Stimulated activated CD8-positive, alpha-beta memory T cell treated with anti-CD3 and anti-CD28 coated beads, Interleukin-4, amount 100 ng/mL, for 1 hour (primary cell): ENCODE results near the gene SERPINB1.
"Not testable (repeated sequence)": the region's sequence is repeated elsewhere in the genome, so short reads cannot be mapped to it uniquely, and the experiment has no call there.

Experiments
- DNase-seq, 2 donors: peaks; one replicate each; pipeline ENCODE4 v3.0.0-alpha.2; 2020; ENCODE audit warnings: low read depth in 2 of 2, low spot score in 1 of 2

SERPINB1 gene

DNA sequence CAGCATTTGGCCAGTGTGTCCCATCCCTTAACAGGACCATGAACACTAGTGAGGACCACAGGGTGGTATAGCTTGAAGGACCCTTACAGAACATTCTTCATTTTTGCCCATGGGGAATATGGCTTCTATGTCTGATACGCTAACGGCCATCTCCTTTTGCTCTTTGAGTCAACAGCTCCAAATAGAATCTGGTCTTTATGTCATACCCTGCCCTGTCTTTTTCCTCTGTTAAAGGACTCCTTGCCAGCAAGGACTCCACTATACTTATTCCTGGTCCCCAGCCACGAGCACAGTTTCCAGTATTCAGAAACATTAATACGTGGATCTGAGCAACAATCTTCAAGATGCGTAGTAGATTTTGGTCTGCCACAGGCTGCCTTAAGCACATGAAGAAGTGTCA lies 22.5 kb downstream of the SERPINB1 start:
- DNase-seq, result no peak

DNA sequence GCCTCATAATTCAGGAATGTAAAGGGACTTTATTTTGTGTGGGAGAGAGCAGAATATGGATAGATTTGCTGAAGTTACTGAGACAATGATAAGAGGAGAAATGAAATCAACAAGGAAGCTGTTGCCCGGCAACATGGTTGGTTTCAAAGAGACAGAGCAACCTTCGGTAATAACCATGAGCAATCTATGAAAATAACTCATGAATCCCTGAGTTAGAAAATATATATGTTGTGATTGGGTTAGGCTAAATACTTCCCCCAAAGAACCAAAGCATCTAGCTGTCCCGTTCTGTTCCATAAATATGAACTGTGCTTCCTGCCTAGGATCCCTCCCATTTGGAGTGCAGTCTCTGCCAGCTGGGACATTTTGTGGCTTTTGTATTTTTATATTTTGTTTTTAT lies 23.1 kb downstream of the SERPINB1 start:
- no peak for DNase-seq

GRCh38 chr6:2817903-2818443 lies 23.7 kb downstream of the SERPINB1 start:
- no peak for DNase-seq

GRCh38 chr6:2816158-2816557 lies 25.5 kb downstream of the SERPINB1 start:
- DNase-seq, result no peak

DNA sequence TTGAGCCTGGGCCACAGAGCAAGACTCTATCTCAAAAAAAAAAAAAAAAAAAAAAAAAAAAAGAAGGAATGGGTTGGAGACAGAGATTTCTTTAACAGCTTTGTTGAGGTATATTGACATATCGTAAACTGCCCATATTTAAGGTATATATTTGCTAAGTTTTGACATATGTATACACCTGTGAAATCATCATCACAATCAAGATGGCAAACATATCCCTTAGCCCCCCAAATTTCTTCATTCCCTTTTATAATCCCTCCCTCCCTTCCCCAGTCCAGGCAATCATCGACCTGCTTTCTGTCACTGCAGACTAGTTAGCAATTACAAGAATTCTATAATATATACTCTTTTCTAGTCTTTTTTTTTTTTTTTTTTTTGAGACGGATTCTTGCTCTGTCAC lies 29.0 kb downstream of the SERPINB1 start:
- DNase-seq, result no peak

DNA sequence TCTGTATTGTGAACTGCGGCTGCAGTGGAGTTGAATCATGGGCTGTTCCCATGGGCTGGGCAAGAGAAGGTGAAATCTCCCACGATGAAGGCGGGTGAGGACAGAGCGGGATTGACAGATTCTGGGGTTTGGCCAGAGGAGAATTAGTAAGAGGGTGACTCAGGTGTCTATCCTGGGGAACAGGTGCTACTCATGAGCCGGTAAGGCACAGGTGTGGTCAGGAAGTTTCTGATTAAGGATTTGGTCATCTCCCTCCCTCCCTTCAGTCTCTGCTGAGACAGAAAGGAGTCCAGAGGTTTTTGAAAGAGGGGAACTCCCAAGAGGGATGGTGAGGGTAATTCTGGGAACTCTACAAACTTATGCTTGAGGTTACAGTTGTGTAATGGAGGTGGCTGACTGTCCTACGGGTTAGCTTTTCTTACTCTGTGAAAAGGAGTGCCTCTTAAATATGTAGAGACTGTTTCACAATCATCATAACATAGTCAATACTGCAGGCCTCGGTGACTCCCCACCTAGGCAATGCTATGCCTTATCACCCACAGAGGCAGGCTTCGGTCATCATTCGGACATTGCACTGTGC lies 31.5 kb downstream of the SERPINB1 start:
- DNase-seq, result no peak

GRCh38 chr6:2809015-2809414 lies 32.6 kb downstream of the SERPINB1 start:
- DNase-seq, result no peak

GRCh38 chr6:2807342-2808090 lies 34.1 kb downstream of the SERPINB1 start:
- no peak for DNase-seq

GRCh38 chr6:2806644-2807043 lies 35.0 kb downstream of the SERPINB1 start:
- no peak for DNase-seq

DNA sequence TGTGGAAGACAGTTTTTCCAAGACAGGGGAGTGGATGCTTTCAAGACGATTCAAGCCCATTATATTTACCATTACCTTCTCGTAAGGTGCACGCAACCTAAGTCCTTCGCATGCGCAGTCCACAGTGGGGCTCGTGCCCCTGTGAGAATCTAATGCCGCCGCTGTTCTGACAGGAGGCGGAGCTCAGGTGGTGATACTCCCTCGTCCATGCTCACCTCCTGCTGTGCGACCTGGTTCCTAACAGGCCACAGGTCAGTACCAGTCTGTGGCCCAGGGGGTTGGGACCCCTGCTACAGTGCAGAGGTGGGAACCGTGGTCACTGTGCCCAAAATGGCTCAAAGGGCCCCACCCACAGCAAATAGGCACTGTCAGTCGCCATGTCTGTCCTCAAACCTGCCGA lies 36.6 kb downstream of the SERPINB1 start:
- no peak for DNase-seq

GRCh38 chr6:2804516-2804915 lies 37.1 kb downstream of the SERPINB1 start:
- no peak for DNase-seq

GRCh38 chr6:2803731-2804429 lies 37.8 kb downstream of the SERPINB1 start:
- DNase-seq, result no peak

GRCh38 chr6:2802521-2803060 lies 39.1 kb downstream of the SERPINB1 start:
- no peak for DNase-seq

DNA sequence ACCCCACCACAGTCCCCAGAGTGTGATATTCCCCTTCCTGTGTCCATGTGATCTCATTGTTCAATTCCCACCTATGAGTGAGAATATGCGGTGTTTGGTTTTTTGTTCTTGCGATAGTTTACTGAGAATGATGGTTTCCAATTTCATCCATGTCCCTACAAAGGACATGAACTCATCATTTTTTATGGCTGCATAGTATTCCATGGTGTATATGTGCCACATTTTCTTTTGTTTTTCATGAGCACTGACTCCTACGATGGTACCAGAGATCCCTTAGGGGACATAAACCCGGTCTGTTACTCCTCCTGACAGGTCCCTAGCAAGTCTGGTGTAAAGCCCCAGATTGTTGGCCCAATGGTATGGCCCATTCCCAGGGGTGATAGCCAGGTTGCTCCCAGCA lies 40.0 kb downstream of the SERPINB1 start:
- DNase-seq, result not testable (repeated sequence)

DNA sequence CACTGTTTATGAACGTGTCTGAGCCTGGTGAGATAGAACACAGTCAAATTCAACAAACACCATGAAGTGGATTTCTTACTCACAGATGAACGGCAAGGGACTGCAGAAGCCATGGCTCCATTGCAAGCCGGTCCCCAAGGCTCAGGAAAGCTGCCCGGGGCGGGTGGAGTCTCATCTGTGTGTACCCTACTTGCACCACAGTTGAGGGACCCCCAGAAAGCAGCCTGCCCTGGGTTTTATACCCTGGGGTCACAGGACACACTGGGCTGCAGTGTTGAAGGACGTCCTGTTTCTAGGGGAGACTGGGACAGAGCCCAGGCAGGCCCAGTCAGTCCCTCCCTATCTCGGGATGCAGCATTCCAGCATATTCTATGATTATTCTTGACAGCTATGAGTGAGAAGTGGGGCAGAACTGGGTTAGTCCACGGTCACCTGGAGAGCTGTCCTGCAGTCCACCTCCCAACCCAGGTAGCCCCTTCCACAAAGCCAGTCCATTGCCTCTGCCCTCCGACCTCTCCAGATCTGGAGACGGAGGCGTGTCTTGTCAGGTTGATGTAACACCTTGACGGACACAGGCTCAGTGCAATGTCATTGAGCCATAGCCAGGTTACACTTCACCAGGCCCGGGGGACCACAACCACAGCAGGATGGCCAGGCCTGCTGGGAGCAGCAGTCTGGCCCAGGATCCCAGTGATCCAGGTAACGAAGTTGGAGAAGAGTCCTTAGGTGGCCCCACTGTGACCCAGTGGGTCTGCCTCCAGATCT lies 40.9 kb downstream of the SERPINB1 start:
- no peak for DNase-seq

GRCh38 chr6:2799936-2800527 lies 41.6 kb downstream of the SERPINB1 start:
- no peak for DNase-seq

GRCh38 chr6:2798586-2799134 lies 43.0 kb downstream of the SERPINB1 start:
- no peak for DNase-seq

DNA sequence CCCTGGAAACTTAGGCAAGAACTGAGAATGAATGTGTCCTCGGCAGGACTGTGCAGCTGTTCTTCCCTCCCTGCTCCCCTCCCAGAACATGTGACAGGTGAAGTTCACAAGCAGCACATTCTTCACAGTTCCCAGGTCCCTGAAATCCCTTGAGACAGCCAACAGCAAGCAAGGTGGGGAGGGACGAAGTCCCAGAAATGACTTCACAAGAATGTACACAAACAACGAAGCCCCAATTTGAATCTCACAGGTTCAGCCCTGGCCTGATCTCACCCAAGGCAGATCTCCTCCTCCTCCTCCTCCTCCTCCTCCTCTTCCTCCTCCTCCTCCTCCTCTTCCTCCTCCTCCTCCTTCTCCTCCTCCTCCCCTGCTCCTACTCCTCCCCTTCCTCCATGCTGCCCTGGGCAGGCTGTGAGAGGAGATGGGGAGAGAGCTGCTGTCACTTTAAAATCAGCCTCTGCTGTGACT lies 44.1 kb downstream of the SERPINB1 start:
- no peak for DNase-seq

- no peak for DNase-seq
Measured at GRCh38 chr6:2796861-2797260, 44.8 kb downstream of the SERPINB1 start.

- no peak for DNase-seq
Measured at GRCh38 chr6:2795956-2796355, 45.7 kb downstream of the SERPINB1 start.
